Activated CD4-positive, alpha-beta T cell treated with anti-CD3 and anti-CD28 coated beads, Interleukin-2, amount 50 U/mL, for 48 hours (primary cell): ENCODE measurements around the gene CDH23.
"Not testable (repeated sequence)": the region's sequence is repeated elsewhere in the genome, so short reads cannot be mapped to it uniquely, and the experiment has no call there.

ENCODE experiments used
- DNase-seq, 2 experiments: peaks; one replicate each; pipeline ENCODE4 v3.0.0-alpha.2; 2020

The CDH23 gene

DNA sequence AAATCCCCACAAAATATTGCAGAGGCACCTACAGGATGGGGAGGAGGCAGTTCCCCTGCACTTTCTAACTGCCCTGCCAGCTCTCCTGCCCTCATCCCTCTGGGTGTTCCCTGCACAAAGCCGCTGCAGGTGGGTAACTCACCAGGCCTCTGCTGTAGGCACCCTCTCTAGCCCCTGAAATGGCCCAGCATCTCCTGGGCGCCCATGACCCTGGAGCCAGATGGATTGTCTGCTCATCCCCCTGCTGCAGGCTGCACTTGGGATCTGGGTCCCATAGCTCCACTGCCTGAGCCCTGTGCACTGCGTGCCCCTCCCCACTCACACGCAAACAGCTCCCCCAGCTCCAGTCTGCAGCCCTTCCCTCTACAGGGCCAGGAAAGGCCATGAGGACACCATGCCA is 192.0 kb downstream of the CDH23 start:
- no peak for DNase-seq

DNA sequence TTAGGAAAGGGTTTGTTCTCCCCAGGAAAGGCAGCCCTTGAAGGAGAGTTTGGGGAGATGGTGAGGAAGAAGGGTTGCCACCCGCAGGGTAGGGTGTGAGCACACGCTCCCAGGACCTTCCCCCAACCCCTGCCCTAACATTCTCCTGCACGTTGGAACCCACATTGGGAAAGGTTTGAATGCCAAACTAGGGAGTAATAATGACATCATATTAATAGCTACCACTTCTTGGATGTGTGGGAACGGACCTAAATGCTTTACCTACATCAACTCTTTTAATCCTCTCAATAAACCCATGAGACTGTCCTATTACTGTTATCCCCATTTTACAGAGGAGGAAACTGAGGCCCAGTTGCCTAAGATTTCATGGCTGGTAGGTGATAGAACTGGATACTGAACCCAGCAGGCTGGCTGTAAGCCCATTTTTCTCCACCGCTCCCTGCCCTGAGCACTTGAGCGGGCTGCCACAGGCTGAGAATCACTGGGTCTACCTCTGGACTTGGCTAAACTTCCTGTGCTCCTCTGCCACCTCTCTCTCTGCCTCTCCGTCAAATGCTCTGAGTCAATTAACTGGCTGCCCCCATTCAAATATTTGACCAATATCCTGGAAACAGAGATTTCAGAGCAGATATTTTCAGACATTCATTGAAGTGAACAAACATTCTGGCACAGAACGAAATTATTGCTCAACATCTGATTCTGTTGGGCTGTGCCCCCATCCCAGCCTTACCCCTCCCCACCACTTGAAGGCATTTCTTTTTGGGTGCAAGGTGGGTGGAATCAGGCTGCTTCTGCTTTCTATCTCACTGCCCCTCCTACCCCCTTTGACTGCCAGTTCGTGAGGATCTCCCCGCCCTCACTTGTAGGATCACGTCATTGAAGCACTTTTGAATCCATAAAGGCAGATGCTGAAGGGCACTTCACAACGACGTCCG is 193.2 kb downstream of the CDH23 start:
- no peak for DNase-seq

DNA sequence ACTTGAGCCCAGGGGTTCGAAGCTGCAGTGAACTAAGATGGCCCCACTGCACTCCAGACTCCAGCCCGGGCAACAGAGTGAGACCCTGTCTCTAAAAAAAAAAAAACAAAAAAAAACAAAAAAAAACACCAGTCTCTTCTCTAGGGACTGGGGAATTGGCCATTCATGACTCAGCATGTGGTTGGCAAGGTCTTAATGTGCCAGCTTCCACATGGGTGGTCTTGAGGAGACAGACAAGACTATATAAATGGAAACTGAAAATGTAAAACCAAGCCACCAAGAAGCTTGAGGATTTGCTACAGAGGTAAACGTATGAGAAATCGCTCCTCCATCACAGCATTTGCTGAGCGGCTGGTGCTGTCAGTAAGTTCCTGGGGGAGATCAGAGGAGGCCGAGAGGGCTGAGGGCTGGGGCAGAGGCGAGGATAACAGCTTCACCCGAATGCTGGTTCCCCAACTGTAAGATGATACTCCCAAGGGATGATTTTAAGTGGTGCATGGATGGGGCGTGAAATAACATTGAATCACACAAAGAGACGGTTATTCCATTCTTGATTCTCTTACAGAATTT is 194.1 kb downstream of the CDH23 start:
- DNase-seq, result no peak

DNA sequence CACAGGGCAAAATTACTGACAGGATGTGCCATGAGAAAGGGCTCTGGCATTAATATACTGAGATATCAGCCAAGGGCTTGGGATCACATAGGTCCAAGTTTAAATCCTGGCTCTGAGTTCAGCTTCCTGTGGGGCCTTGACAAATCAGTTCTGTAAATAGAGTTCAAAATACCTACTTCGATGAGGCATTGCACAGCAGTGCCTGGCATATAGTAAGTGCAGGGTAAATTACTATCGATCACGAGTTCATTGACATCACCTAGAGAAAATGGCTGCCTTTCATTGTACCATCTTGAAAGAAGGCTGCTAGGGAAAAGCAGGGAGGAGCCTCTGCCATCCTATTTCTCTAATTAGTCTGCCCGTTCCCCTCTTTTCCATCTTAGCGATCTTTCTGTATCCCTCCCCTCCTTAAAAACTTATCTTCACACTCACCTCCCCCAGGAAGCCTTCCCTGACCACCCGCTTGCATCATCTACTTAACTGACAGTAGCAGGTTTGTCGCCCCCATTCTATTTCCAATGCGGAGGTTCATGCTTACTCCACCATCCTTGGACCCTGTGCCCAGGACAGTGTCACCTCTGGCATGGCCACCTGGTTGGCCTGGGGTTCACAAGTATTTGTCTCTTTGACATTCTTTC is 198.3 kb downstream of the CDH23 start:
- DNase-seq, result no peak

DNA sequence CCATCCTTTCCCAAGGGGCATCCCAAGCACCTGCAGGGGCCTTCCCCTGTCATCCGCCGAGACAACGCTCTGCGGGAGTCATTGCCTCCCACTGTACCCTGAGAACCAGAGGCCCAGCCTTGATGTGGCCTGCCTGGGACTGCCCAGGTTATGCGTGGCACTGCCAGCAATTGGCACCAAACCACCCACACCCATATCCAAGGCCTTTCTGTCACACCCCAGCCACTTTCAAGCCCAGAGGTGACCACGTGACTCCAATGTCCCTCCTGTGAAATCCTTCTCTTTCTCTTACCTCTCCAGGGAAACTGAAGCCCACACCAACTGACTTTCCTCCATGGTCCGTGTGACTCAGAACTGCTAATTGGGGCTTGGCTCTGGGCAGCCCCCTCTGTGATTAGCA is 198.9 kb downstream of the CDH23 start:
- DNase-seq, result no peak

DNA sequence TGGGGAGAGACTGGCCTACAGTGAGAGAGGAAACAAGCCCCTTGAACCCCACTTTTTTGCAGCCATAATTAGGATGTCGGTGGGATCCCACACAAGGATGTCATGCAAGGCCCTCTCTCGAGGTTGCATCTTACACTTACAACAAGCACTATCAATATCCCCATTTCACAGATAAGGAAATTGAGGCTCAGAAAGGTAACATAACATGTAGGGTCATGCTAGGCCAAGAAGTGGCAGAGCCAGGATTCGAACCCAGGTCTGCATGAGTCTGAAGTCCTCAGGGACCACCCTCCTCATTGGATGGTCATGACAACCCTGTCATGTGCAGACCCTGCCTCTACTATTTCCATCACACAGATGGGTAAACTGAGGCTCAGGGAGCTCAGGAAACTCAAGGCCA is 199.4 kb downstream of the CDH23 start:
- no peak for DNase-seq

DNA sequence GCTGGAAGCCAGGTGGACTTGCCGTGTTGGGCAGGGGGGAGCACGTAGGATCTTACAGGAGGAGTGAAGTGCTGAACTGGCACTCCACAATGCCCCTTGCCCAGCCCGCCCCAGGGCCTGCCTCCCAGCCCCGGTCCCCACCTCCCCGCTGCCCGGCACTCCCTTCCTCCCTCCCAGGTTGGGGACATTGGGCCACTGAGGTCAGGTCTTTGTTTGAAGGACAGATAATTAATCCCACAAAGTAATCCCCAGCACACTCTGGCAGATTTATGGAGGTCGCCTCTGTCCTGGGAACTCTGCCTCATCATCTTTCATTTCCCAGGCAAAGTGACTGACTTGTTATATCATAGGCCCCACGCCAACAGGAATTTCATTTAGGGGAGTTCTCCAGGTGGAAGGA is 200.0 kb downstream of the CDH23 start:
- DNase-seq, result no peak

DNA sequence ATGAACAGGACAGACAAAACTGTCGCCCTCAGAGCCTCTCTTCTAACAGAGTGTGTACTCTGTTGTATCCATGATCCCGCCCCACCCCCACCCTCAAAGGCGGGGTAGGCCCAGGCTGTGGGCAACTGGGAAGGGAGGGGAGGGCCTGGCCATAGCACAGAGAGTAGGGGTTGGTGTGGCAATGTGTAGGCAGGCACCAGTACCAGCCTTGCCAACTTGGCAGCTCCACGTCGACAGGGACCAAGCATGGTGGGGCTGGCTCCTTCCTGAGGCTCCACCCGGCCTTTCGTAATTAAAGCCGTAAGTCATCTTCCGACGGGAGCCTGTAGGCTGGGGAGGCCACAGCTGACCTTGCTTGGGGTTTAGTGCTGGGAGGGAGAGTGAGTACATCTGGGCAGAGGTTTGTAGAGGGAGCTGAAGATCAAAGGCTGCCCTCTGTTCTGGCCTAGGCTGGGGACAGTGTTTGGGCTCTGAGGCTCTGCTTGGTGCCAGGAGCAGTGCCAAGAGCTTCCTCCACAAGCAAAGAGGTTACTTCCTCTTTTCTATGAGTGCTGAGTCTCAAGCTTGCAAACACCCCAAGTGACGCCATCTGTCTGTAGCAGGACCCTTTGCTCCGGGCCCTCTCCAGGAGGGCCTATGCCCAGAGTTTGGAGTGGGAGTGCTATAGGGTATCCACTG is 201.2 kb downstream of the CDH23 start:
- DNase-seq, result no peak

DNA sequence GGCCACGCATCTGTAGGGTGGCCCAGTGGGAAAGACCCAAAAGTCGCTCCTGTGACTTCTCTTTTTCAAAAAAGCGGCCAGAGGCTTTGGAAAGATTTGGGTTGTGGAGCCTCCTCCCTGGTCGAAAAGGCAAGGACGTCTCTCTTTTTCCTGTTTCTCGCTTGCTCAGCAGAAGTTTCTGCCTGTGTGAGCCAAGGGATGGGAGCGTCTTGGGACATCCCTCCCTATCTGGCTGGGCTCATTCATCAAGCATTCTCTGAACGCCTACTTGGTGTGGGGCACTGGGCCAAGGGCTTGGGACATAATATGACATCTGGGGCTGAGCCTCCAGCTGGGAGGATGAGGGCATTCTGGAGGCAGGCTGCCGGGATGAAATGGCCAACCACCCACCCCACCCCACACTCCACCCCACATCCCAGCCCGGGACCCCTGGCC is 201.9 kb downstream of the CDH23 start:
- DNase-seq, result no peak

DNA sequence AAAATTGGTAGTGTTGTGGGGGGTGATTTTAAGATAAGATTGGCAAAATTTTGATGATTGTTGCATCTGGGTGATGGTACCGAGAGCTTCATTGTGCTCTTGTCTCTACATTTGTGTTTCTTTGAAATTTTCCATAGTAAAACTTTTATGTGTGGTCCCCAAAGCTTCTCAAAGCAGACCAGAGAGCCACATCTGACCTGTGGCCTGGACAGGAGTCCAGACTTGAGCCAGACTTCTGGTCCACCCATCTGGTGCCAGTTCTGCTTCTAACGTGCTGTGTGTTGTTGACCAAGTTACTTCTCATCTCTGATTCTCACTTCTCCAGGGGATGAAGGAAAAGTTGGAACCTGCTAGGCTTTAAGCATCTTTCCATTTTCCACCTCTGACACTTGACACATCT is 202.8 kb downstream of the CDH23 start:
- DNase-seq, result no peak

DNA sequence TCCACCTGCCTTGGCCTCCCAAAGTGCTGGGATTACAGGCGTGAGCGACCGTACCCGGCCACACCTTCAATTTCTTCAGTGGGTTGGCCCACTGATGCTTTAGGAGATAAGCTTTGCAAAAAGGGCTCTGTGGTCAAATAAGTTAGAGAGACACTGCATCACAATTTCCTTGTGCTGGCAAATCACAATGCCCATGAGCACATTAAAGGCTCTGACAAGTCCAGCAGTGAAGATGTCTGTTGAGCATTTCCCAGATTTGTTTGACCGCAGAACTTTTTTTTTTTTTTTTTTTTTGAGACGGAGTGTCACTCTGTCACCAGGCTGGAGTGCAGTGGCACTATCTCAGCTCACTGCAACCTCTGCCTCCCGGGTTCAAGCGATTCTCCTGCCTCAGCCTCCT is 203.5 kb downstream of the CDH23 start:
- not testable (repeated sequence) for DNase-seq

DNA sequence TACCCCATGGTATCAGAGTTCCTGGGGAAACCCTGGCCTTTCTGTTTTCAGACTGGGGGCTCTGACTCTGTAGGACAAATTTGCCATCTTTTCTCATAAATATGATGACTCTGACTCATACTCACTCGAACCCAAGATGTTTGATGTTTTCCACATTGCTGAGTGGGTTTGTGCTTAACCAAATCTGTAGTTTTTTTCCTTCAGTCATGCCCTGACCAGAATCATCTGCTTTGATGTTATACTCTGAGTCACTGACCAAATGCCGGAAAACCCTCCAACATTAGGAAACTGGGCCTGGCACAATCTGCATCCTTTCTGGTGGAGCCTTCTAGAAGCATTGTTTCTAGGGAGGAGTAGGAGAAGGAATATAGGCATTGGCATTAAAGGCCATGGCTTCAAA is 204.1 kb downstream of the CDH23 start:
- no peak for DNase-seq

DNA sequence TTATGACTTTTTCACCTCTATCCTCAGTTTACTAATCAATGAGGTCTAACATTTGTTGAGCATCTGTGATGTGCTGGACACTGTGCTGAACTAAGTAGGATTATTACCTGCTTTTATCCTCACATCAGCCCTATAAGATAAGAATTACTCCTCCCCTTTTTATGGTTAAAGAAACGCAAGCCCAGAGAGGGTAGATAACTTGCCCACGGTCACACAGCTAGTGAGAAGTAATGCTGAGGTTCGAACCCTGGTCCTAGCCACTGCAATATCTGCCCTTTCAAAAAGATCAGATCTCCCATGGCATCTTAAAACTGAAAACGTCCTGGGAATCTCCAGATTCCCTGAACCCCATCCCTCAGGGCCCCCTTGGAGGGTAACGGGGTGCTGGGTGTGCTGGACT is 204.6 kb downstream of the CDH23 start:
- DNase-seq, result no peak

DNA sequence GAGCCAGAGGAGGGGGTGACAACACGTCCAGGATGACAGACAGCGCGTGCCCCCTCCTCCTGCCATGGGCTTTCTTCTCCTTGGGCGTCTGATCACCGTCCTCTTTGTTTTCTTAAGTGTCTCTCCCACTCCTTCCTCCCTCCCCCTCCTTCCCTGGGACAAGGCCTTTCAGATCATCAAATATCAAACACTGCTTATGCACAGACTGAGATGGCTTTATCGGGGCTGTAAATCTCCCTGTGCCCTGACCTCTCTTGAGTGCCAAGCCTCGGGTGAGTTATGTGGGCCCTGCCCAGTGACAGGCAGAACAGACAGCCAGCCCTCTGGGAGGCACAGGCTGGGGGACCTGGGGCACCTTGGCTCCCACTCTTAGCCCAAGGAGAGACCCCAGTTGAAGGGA is 206.4 kb downstream of the CDH23 start:
- DNase-seq, result no peak

DNA sequence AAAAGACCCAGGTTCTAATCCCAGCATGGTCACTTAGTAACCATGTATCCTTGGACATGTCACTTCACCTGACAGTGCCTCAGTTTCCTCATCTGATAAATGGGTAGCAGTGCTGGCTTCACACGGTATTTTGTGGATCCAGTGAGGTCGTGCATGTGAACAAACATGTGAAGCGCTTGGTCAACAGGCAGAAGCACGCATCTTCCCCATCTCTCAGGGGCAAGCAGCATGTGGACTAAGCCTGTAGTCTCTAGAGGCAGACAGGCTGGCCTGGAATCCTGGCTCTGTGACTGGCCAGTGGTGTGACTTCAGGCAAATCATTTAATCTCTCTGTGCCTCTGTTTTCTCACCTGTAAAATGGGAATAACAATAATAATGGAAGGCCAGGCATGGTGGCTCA is 207.0 kb downstream of the CDH23 start:
- no peak for DNase-seq

DNA sequence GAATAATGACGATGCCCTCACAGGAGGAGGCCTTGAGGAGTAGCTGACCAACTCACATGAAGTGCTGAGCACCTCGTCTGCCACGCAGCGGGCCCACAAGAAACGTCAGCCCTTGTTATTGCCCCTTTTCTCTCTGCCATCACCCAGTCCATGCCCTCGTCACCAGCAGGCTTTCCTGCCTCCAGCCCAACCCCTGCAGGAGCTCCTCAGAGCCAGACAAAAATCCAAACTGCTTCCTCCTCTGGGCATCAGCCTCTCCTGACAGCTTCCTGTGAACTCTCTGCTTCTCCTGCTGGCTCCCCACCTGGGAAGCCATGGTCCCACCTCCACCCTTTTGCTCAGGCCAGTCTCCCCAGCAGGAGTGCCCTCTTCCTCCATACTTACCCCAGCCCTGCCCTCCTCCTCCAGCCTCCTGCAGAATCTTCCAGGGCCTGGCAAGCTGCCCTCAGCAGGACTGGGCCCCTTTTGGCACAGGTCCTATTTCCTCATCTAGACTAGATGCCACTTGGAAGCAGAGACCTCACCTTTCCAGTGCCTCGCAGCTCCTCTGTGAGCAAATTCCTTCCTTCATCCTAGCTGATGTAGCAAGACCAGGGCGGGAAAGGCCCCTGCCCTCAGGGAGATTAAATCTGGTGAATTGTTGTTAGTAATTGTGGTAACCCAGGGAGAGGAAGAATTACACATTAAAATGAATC is 207.8 kb downstream of the CDH23 start:
- no peak for DNase-seq

DNA sequence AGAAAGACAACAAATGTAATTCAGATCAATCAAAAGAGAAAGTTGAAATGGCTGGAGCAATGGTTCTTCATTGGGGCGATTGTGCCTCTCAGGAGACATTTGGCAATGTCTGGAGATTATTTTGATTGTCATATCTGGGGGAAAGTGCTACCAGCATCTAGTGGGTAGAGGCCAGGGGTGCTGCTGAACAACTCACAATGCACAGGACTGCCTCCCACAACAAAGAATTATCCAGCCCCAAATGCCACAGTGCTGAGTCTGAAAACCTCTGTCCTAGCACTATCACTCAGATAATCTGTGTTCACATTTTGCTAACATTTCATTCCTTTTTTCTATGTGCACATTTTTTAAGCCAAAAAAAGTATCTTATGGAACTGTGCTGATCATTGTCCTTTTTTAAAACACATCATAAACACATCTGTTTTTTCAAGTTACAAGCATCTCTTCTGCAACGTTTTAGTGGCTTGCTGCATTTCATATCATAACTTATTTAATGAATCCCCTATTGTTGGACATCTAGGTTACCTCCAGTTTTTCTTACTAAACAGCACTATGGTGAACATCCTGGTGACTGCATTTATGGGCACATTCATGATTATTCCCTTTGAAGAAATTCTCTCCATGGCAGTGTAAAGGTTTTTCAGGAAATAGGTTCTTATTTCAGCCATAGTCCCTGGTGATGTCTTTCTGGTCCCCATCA is 208.7 kb downstream of the CDH23 start:
- DNase-seq, result no peak

DNA sequence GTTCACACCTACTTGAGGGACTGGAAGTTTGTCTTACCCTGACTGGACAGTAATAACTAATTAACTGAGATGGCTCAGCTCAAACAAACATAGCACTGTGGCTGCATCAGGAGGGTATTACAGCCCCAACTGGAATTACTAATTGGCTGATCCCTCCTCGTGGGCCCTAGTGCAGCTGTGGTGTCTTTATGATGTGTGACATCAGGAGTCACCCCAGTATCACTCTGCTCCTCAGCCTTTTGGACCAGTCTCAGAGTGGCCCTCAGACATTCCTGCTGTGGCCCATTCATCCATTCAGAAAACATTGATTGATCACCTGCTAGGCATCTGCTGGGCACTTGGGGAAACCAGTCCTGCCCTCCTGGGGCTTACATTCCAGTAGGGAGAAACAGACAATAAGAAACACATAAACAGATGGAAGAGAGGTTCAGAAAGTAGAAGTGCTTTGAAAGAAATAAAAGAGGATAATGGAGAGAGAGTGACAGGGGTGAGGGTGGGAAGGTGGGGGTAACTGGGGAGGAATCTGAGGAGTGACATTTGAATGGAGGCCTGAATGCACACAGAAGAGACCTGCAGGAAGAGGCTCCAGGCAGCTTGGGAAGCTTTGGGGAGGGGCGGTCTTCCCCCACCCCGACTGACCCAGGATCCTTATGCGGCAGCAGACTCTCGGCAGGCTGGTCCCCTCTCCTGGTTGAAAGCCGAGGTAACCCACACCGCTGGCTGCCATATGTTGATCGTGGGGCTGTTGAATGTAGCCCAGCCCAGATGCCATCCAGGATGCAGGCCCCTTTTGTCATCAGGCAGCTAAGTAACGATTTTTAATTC is 209.7 kb downstream of the CDH23 start:
- DNase-seq, result no peak

DNA sequence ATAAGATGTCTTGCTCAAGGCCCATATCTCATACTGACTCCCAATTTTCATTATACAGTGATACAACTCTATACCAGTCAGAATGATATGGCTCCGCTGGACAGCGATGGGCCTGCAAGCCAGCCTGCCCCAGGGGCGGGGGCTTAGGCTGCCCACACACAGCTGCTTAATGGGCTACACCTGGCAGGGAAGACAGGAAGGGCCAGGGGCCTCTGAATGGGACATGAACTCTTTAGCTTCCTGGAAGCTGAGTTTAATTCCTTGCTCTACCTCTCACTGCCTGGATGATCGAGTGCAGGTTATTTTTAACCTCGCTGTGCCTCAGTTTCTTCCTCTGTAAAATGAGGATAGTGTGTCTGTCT is 210.3 kb downstream of the CDH23 start:
- DNase-seq, result no peak

DNA sequence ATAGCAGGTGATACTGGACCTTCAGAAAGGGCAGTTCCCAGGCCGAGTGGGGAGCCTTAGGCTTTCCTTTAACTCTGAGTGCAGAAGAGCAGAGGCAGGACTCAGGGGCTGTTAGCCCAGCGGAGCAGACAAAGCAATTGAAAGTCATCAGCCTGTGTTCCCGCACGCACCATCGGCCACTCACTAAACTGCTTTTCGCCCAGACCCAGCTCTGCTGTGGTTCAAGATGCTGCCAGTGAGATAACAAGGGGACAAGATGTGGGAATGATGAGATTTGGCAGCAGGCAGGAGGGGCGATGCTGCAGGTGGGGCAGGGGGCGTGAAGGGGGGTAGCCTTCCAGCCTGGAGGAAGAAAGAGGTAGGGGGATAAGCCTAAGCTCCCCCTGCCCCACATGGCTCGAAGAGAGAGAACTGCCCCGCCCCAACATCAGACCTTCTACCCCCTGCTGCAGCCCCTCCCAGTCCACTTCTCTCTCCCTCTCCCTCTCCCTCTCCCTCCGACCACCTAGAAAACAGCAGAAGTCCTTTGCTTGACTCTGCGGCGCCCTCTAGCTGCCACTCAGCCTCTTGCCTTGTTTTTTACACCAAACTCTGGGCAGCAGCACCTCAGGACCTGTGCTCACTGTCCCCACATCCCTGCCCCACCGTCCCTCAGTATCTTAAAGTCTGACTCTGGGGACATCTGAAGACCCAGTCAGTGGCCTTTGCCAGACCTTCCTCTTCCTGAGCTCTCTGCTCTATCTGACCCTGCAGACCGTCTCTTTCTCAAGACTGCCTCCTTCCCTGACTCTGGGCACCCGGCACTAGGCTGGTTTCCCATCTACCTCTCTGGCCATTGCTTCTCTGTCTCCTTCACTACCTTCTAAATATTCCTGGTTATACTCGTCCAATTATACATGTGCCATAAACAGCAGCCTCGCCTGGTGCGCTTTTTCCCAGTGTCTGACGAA is 212.4 kb downstream of the CDH23 start:
- DNase-seq, result peak; percentile 81 to 85
